K562 (cell line): ENCODE results near the gene TMEM170A. TPM values are rescaled to one million over a fixed set of nuclear protein-coding genes. Genes with fewer than 3 reads are reported as not detected.

Source experiments
- BACH1 ChIP-seq: fragments of 200-800 bp; sonication (Bioruptor generic); IDR thresholded peaks from 2 replicates; pipeline ENCODE4 v1.6.1; 2016; ENCODE audit warnings: missing genetic modification characterization, missing compliant biosample characterization
- BRCA1 ChIP-seq, 2 experiments: fragments of 450-650 bp in 1 of 2; sonication (generic) in 1 of 2; formaldehyde crosslinking in 1 of 2; IDR thresholded peaks; 2 replicates each; pipeline versions ENCODE4 v1.5.0 to v1.6.1; 2017 to 2020; ENCODE audit warnings: mild to moderate bottlenecking in 1 of 2, missing genetic modification reagents in 1 of 2
- CBX3 ChIP-seq, 2 experiments: IDR thresholded peaks; 1 replicate in 1 of 2; 2 replicates in 1 of 2; pipeline ENCODE4 v1.6.1; 2012; ENCODE audit warnings: inconsistent platforms in 2 of 2, low read length in 2 of 2, borderline replicate concordance in 1 of 2, control low read depth in 1 of 2
- CTBP1 ChIP-seq: fragments of 450-650 bp; IDR thresholded peaks from 2 replicates; pipeline ENCODE4 v1.6.1; 2016; ENCODE audit warnings: borderline replicate concordance
- FOSL1 ChIP-seq: fragments of 200-800 bp; sonication (Bioruptor generic); conservative IDR thresholded peaks from 2 replicates; pipeline ENCODE4 v1.6.1; 2016; ENCODE audit warnings: missing genetic modification characterization, missing compliant biosample characterization
- HDAC1 ChIP-seq, 2 experiments: fragments of 450-650 bp; IDR thresholded peaks; 2 replicates each; pipeline ENCODE4 v1.6.1; 2016 to 2017; ENCODE audit warnings: inconsistent platforms in 1 of 2, mild to moderate bottlenecking in 1 of 2, moderate library complexity in 1 of 2
- HNRNPUL1 ChIP-seq: fragments of 200-400 bp; formaldehyde crosslinking; IDR thresholded peaks from 2 replicates; pipeline ENCODE4 v1.6.1; 2017; ENCODE audit warnings: low read length
- KLF16 ChIP-seq: IDR thresholded peaks from 2 replicates; pipeline ENCODE4 v1.6.1; 2016; ENCODE audit warnings: antibody characterized with exemption
- LEF1 ChIP-seq: fragments of 450-650 bp; IDR thresholded peaks from 2 replicates; pipeline ENCODE4 v1.6.1; 2016; ENCODE audit warnings: mild to moderate bottlenecking
- MCM3 ChIP-seq: fragments of 450-650 bp; IDR thresholded peaks from 2 replicates; pipeline ENCODE4 v1.6.1; 2016
- NFIX ChIP-seq: fragments of 250-450 bp; sonication (Bioruptor Pico); IDR thresholded peaks from 2 replicates; pipeline ENCODE4 v1.4.0; 2020; ENCODE audit warnings: low read depth, mild to moderate bottlenecking, moderate library complexity
- POLR2B ChIP-seq: fragments of 450-650 bp; IDR thresholded peaks from 2 replicates; pipeline ENCODE4 v1.6.1; 2018; ENCODE audit warnings: low read depth; ENCODE audit not compliant: partially characterized antibody
- RBM15 ChIP-seq: fragments of 200-400 bp; formaldehyde crosslinking; IDR thresholded peaks from 2 replicates; pipeline ENCODE4 v1.6.1; 2018; ENCODE audit warnings: mild to moderate bottlenecking, low read length, moderate library complexity; ENCODE audit not compliant: insufficient read depth
- RBM17 ChIP-seq: fragments of 200-400 bp; formaldehyde crosslinking; IDR thresholded peaks from 2 replicates; pipeline ENCODE4 v1.6.1; 2017; ENCODE audit warnings: low read depth, mild to moderate bottlenecking, low read length, borderline replicate concordance
- XRCC5 ChIP-seq: fragments of 200-400 bp; formaldehyde crosslinking; IDR thresholded peaks from 2 replicates; pipeline ENCODE4 v1.6.1; 2017; ENCODE audit warnings: low read depth, mild to moderate bottlenecking, low read length
- ZNF184 ChIP-seq: sonication (generic); formaldehyde crosslinking; IDR thresholded peaks from 2 replicates; pipeline ENCODE4 v1.5.0; 2020; ENCODE audit warnings: missing genetic modification reagents
- ZNF253 ChIP-seq: fragments of 250-450 bp; sonication (Bioruptor Pico); conservative IDR thresholded peaks from 2 replicates; pipeline ENCODE4 v1.6.1; 2021; ENCODE audit warnings: mild to moderate bottlenecking
- polyA plus RNA-seq, 8 experiments: library from polyadenylated mRNA; depleted of rRNA in 4 of 8; stranded (reverse) in 5 of 8; unstranded in 3 of 8; fragments of >200 nt; fragmentation: Nextera tagmentation in 2 of 8; fragmentation: Illumina TruSeq in 1 of 8; extraction: Ambion mirVana in 2 of 8; extraction: Trizol in 1 of 8; gene quantifications; 2 replicates each; pipeline versions ENCODE4 v1.2.1 to v1.2.3, GENCODE V29; 2011 to 2014; ENCODE audit warnings: inconsistent platforms in 1 of 8, missing spikeins in 1 of 8
- total RNA-seq, 7 experiments: library from RNA; depleted of rRNA in 6 of 7; stranded (reverse); fragments of >200 nt in 6 of 7; fragmentation: Illumina TruSeq in 2 of 7; extraction: Trizol in 2 of 7; gene quantifications; 2 replicates each; pipeline versions ENCODE4 v1.2.1 to v1.2.3, GENCODE V29; 2011 to 2021; ENCODE audit warnings: low replicate concordance in 1 of 7
- TF ChIP-seq, protein P1 (sequence below): IDR thresholded peaks from 2 replicates; pipeline ENCODE4 v1.6.1; 2011; ENCODE audit not compliant: insufficient read length; ENCODE audit errors: extremely low read depth
- TF ChIP-seq, protein P2 (sequence below): sonication (generic); formaldehyde crosslinking; IDR thresholded peaks from 2 replicates; pipeline ENCODE4 v1.8.0; 2022; ENCODE audit warnings: mild to moderate bottlenecking, missing genetic modification reagents
- TF ChIP-seq, protein P3 (sequence below), 2 experiments: fragments of 450-650 bp; conservative IDR thresholded peaks; 2 replicates each; pipeline ENCODE4 v1.6.1; 2017; ENCODE audit warnings: mild to moderate bottlenecking in 2 of 2, moderate library complexity in 2 of 2
- TF ChIP-seq, protein P4 (sequence below): fragments of 450-650 bp; formaldehyde crosslinking; IDR thresholded peaks from 2 replicates; pipeline ENCODE4 v1.4.0; 2022; ENCODE audit warnings: mild to moderate bottlenecking, moderate library complexity

Gene TMEM170A
- total and polyA plus RNA-seq, 9 of the 15 experiments (the other 6 are each of a cell fraction or from before 2014, with no cell fraction given) = 6.1 to 30.2 (median 15.0) TPM

DNA sequence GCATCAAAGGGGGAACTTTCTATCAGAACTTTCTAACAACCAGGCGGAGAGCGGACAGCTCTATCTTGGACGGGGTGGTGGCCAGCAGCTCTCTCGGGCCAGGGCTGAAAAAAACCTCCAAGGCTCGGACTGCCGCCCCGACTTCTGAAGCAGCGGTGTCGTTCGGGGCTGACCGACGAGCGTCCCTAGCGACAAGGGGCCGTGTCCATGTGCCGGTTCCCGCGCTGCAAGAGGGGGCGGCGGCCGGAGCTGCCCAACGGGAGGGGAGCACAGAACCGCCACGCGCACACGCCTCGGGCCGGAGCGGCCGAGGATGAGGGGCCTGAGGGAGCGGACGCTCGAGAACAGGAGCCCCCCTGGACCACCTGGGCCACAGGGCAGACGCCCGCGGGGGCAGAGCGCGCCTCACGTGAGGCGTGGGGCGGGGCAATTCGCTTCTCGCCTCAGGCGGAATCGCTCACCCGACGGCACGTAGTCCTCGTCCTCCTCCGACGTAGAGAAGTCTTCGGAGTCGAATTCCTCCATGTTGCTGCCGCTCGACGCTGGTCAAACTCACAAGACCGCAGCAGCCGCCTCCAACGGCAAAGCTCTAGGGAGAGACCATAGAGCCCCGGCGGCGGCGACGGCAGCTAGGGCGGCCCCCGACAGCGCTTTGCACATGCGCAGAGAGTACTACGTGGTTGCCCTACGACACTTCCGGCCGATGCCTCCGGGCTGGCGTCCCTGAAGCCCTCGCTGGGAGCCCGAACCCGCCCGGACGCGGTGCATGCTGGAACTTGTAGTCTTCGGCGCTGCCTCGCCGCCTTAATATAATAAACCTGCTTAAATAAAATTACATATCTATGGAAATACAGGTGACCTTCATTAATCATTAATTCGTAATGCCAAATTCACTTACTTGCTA is 31.4 kb downstream of the TMEM170A start, which contains the start of gene CFDP1 (continued):
- TF ChIP-seq, protein P1, sequence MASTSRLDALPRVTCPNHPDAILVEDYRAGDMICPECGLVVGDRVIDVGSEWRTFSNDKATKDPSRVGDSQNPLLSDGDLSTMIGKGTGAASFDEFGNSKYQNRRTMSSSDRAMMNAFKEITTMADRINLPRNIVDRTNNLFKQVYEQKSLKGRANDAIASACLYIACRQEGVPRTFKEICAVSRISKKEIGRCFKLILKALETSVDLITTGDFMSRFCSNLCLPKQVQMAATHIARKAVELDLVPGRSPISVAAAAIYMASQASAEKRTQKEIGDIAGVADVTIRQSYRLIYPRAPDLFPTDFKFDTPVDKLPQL = no peak
- TF ChIP-seq, protein P2, sequence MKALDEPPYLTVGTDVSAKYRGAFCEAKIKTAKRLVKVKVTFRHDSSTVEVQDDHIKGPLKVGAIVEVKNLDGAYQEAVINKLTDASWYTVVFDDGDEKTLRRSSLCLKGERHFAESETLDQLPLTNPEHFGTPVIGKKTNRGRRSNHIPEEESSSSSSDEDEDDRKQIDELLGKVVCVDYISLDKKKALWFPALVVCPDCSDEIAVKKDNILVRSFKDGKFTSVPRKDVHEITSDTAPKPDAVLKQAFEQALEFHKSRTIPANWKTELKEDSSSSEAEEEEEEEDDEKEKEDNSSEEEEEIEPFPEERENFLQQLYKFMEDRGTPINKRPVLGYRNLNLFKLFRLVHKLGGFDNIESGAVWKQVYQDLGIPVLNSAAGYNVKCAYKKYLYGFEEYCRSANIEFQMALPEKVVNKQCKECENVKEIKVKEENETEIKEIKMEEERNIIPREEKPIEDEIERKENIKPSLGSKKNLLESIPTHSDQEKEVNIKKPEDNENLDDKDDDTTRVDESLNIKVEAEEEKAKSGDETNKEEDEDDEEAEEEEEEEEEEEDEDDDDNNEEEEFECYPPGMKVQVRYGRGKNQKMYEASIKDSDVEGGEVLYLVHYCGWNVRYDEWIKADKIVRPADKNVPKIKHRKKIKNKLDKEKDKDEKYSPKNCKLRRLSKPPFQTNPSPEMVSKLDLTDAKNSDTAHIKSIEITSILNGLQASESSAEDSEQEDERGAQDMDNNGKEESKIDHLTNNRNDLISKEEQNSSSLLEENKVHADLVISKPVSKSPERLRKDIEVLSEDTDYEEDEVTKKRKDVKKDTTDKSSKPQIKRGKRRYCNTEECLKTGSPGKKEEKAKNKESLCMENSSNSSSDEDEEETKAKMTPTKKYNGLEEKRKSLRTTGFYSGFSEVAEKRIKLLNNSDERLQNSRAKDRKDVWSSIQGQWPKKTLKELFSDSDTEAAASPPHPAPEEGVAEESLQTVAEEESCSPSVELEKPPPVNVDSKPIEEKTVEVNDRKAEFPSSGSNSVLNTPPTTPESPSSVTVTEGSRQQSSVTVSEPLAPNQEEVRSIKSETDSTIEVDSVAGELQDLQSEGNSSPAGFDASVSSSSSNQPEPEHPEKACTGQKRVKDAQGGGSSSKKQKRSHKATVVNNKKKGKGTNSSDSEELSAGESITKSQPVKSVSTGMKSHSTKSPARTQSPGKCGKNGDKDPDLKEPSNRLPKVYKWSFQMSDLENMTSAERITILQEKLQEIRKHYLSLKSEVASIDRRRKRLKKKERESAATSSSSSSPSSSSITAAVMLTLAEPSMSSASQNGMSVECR (CRISPR knock-in tag) = peak; percentile 99
- TF ChIP-seq HDAC1 (IDR thresholded peaks at IDR 0.05) (peak in 1 of 2 experiments; percentile 97; a peak in 2 of 4 replicates), FOSL1 (tag) (no peak), ZNF253 (no peak), POLR2B (peak; percentile 32), LEF1 (no peak), NFIX (CRISPR knock-in tag) (no peak), XRCC5 (peak; percentile 31; the same call in 1 of the 2 replicates), KLF16 (no peak), MCM3 (no peak), CBX3 (IDR thresholded peaks at IDR 0.05; ENCODE audit: borderline replicate concordance in 1 of 2, low read length in 2 of 2) (peak in 1 of 2 experiments; percentile 86; a peak in 1 of 3 replicates), BACH1 (tag) (no peak), BRCA1 (IDR thresholded peaks at IDR 0.05) (no peak), BRCA1 (CRISPR knock-in tag; IDR thresholded peaks at IDR 0.05) (peak; percentile 96; the same call in 1 of the 2 replicates), HNRNPUL1 (no peak), RBM17 (no peak), RBM15 (no peak), ZNF184 (CRISPR knock-in tag) (no peak), CTBP1 (peak; percentile 46; the same call in 1 of the 2 replicates)
- TF ChIP-seq, protein P3, sequence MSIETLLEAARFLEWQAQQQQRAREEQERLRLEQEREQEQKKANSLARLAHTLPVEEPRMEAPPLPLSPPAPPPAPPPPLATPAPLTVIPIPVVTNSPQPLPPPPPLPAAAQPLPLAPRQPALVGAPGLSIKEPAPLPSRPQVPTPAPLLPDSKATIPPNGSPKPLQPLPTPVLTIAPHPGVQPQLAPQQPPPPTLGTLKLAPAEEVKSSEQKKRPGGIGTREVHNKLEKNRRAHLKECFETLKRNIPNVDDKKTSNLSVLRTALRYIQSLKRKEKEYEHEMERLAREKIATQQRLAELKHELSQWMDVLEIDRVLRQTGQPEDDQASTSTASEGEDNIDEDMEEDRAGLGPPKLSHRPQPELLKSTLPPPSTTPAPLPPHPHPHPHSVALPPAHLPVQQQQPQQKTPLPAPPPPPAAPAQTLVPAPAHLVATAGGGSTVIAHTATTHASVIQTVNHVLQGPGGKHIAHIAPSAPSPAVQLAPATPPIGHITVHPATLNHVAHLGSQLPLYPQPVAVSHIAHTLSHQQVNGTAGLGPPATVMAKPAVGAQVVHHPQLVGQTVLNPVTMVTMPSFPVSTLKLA (conservative IDR thresholded peaks at IDR 0.05) = peak; percentile 99 to 100
- TF ChIP-seq, protein P4, sequence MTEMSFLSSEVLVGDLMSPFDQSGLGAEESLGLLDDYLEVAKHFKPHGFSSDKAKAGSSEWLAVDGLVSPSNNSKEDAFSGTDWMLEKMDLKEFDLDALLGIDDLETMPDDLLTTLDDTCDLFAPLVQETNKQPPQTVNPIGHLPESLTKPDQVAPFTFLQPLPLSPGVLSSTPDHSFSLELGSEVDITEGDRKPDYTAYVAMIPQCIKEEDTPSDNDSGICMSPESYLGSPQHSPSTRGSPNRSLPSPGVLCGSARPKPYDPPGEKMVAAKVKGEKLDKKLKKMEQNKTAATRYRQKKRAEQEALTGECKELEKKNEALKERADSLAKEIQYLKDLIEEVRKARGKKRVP (CRISPR knock-in tag) = no peak
